Activated CD4-positive, alpha-beta T cell treated with anti-CD3 and anti-CD28 coated beads, Interleukin-2, amount 50 U/mL, for 4 hours (primary cell): ENCODE results near the gene TANC1.
"Not testable (repeated sequence)": the region's sequence is repeated elsewhere in the genome, so short reads cannot be mapped to it uniquely, and the experiment has no call there.

Experiments used
- DNase-seq, 2 experiments: peaks; one replicate each; pipeline ENCODE4 v3.0.0-alpha.2; 2020

Gene TANC1

GRCh38 chr2:159032580-159032979, 64.1 kb downstream of the TANC1 start:
- DNase-seq: no peak

- DNase-seq: no peak
Observed at GRCh38 chr2:159034713-159035112, 66.3 kb downstream of the TANC1 start.

GRCh38 chr2:159035790-159036411, 67.5 kb downstream of the TANC1 start:
- DNase-seq: no peak

- DNase-seq: not testable (repeated sequence)
Observed at GRCh38 chr2:159036461-159036860, 68.0 kb downstream of the TANC1 start.

- not testable (repeated sequence) for DNase-seq
Observed at GRCh38 chr2:159041328-159041727, 72.9 kb downstream of the TANC1 start.

GRCh38 chr2:159042115-159042850, 73.8 kb downstream of the TANC1 start:
- no peak for DNase-seq

GRCh38 chr2:159043710-159044109, 75.3 kb downstream of the TANC1 start:
- DNase-seq: no peak

- no peak for DNase-seq
Observed at GRCh38 chr2:159044804-159045286, 76.4 kb downstream of the TANC1 start.

GRCh38 chr2:159045545-159046454, 77.4 kb downstream of the TANC1 start:
- no peak for DNase-seq

GRCh38 chr2:159046966-159047365, 78.5 kb downstream of the TANC1 start:
- DNase-seq: no peak

GRCh38 chr2:159050426-159050825, 82.0 kb downstream of the TANC1 start:
- no peak for DNase-seq

- DNase-seq: no peak
Observed at GRCh38 chr2:159051133-159051532, 82.7 kb downstream of the TANC1 start.

- no peak for DNase-seq
Observed at GRCh38 chr2:159051661-159052060, 83.2 kb downstream of the TANC1 start.

- no peak for DNase-seq
Observed at GRCh38 chr2:159052157-159052601, 83.7 kb downstream of the TANC1 start.

- no peak for DNase-seq
Observed at GRCh38 chr2:159053161-159054031, 85.0 kb downstream of the TANC1 start.

GRCh38 chr2:159054032-159054334, 85.5 kb downstream of the TANC1 start:
- DNase-seq: no peak

GRCh38 chr2:159054985-159055384, 86.5 kb downstream of the TANC1 start:
- no peak for DNase-seq

GRCh38 chr2:159060518-159060917, 92.1 kb downstream of the TANC1 start:
- DNase-seq: no peak

- DNase-seq: no peak
Observed at GRCh38 chr2:159063677-159064076, 95.2 kb downstream of the TANC1 start.

GRCh38 chr2:159064446-159065301, 96.2 kb downstream of the TANC1 start:
- no peak for DNase-seq

GRCh38 chr2:159065313-159065712, 96.9 kb downstream of the TANC1 start:
- DNase-seq: no peak
